ENCODE data around the gene MCRIP2. TPM values are rescaled to one million over a fixed set of nuclear protein-coding genes. Genes with fewer than 3 reads are reported as not detected.

Gene MCRIP2
- total and polyA plus RNA-seq, 2 of the 8 experiments (the other 6 are each of a cell fraction or from before 2014, with no cell fraction given), result 45.4 to 75.5 TPM

DNA sequence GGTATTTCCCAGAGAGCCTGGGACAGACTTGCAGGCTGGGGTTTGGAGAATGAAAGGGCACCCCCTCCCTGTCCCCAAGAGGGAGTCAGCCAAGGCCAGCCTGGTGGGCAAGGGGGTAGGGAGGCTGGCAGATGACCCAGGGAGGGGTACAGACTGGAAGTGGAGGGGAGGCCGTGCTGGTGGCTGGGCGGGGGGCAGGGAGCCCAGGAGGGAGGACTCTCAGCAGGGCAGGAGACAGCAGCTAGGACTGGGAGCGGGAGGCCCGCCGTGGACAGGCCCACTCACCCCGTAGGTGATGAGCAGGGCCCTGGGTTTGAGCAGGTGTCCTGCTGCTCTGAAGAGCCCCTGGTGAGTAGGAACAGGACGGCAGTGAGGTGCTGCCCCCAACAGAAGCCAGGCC, 6.6 kb upstream of the MCRIP2 start:
- peaks cover 0 to 21% (median 3%) of the 10 kb centered on the region in 4 experiments; a peak in 4 of 8 replicates for H3K36me3 ChIP-seq (ENCODE audit: control insufficient read depth in 2 of 4, insufficient read depth in 4 of 4, low read length in 3 of 4)
- peak overlapping the region in 1 of 4 experiments; percentile 73; a peak in 2 of 8 replicates for H3K4me3 ChIP-seq (ENCODE audit: extremely low read depth in 1 of 4, insufficient read depth in 2 of 4, low read depth in 3 of 4, low read length in 4 of 4)

More for the DNA sequence above, 6.6 kb upstream of the MCRIP2 start:
- FAIRE-seq (no peak), DNase-seq (ENCODE audit: low read depth in 1 of 2, low spot score in 2 of 2) (no peak)
- Histone ChIP-seq H3K18ac (ENCODE audit: extremely low read depth, low read length) (no peak overlapping the region), H3K79me1 (ENCODE audit: low read depth, low read length) (no peaks in the 10 kb centered on the region), H3K4me2 (ENCODE audit: insufficient read depth in 1 of 2, low read depth in 2 of 2, low read length in 2 of 2) (peak overlapping the region; percentile 62 to 80), H3K56ac (replicated peaks; ENCODE audit: insufficient read length, low read depth, low read length) (no peak overlapping the region), H3K9ac (replicated peaks in 1 of 4; ENCODE audit: extremely low read depth in 1 of 4, low read depth in 3 of 4, low read length in 3 of 4) (no peak overlapping the region), H2AK5ac (ENCODE audit: low read depth, low read length) (no peak overlapping the region), H3K23ac (ENCODE audit: insufficient read length) (no peak overlapping the region), H2BK120ac (replicated peaks; ENCODE audit: low read depth, low read length) (no peak overlapping the region), H3K4me1 (replicated peaks in 1 of 4; ENCODE audit: control insufficient read depth in 3 of 4, insufficient read depth in 4 of 4, low read length in 3 of 4) (peaks cover 0 to 35% (median 26%) of the 10 kb centered on the region in 4 experiments; a peak in 6 of 7 replicates), H2AFZ (ENCODE audit: low read length) (no peak overlapping the region), H3K14ac (ENCODE audit: insufficient read length) (no peak overlapping the region), H4K20me1 (replicated peaks in 1 of 2; ENCODE audit: control insufficient read depth in 1 of 2, insufficient read depth in 2 of 2, low read length in 2 of 2) (peaks cover 3 to 10% of the 10 kb centered on the region in 2 experiments), H3K79me2 (ENCODE audit: control insufficient read depth in 1 of 2, insufficient read depth in 2 of 2, low read length in 2 of 2) (peaks cover 0 to 6% of the 10 kb centered on the region in 2 experiments; a peak in 1 of 4 replicates), H4K91ac (replicated peaks; ENCODE audit: insufficient read length, low read length) (no peak overlapping the region), H3K27me3 (replicated peaks in 1 of 4; ENCODE audit: control insufficient read depth in 3 of 4, extremely low read depth in 1 of 4, insufficient read depth in 3 of 4, low read length in 3 of 4) (no peaks in the 10 kb centered on the region), H2BK20ac (ENCODE audit: low read length) (no peak overlapping the region), H3K4ac (replicated peaks; ENCODE audit: insufficient read length, low read depth, low read length) (no peak overlapping the region), H4K5ac (ENCODE audit: insufficient read length, low read depth, low read length) (no peak overlapping the region), H3K27ac (ENCODE audit: low read depth, low read length) (no peak overlapping the region), H3K9me3 (ENCODE audit: insufficient read depth in 2 of 2, low read depth in 1 of 2, low read length in 1 of 2) (no peaks in the 10 kb centered on the region), H3K23me2 (ENCODE audit: low read depth, low read length) (peaks cover 8% of the 10 kb centered on the region; the same call in 1 of the 2 replicates), H4K8ac (ENCODE audit: extremely low read depth, insufficient read depth, low read length) (peak overlapping the region; percentile 11; the same call in 1 of the 2 replicates), H2BK12ac (ENCODE audit: low read depth, low read length) (no peak overlapping the region), H2BK15ac (ENCODE audit: low read length) (no peak overlapping the region), H2BK5ac (ENCODE audit: low read depth, low read length) (no peak overlapping the region)
- ChIA-PET POLR2A (ENCODE audit: partially characterized antibody) (interaction anchor here (1.2 to 2.7 kb wide), 3 partner anchors 10 to 52 kb away, joined by 3 to 16 read pairs (median 13); partner anchors contain the start of gene WDR90), CTCF (ENCODE audit: partially characterized antibody) (no interaction called here)
- TF ChIP-seq YY1 (IDR thresholded peaks at IDR 0.05; ENCODE audit: low read depth, low read length), result no peak
- no peak for TF ChIP-seq RXRA (IDR thresholded peaks at IDR 0.05; ENCODE audit: insufficient read depth, low read depth, low read length)
- TF ChIP-seq HDAC2 (IDR thresholded peaks at IDR 0.05; ENCODE audit: borderline replicate concordance in 1 of 2, low read depth in 2 of 2, low read length in 2 of 2), result no peak
- TF ChIP-seq KDM1A (IDR thresholded peaks at IDR 0.05; ENCODE audit: borderline replicate concordance, low read length), result no peak
- TF ChIP-seq HDAC6 (IDR thresholded peaks at IDR 0.05; ENCODE audit: low read depth, low read length), result no peak
- TF ChIP-seq RAD21 (IDR thresholded peaks at IDR 0.05 in 1 of 2, conservative IDR thresholded peaks at IDR 0.05 in 1 of 2; ENCODE audit: low read depth in 2 of 2, low read length in 2 of 2), result no peak
- TF ChIP-seq SIN3A (conservative IDR thresholded peaks at IDR 0.05 in 1 of 2, IDR thresholded peaks at IDR 0.05 in 1 of 2; ENCODE audit: low read depth in 1 of 2, low read length in 2 of 2), result no peak
- 92% methylated on average over 5 of the region's 7 CpGs; no CpG with 5 or more reads in 1 of the 2 experiments for WGBS, 2 experiments (ENCODE audit: extremely low coverage in 1 of 2, insufficient coverage in 1 of 2, insufficient read length in 1 of 2, insufficient replicate concordance in 2 of 2, low coverage in 1 of 2, low lambda C conversion rate in 2 of 2, missing lambda C conversion rate in 1 of 2)

All from H1 (cell line).